H9 (cell line): Measurements from ENCODE around the gene ZNF823. TPM values are rescaled to one million over a fixed set of nuclear protein-coding genes. Genes with fewer than 3 reads are reported as not detected.

Source experiments
- DNase-seq: peaks from one replicate; pipeline ENCODE4 v3.0.0-alpha.2; 2017
- H2AFZ ChIP-seq: one replicate; pipeline ENCODE4 v1.6.1; 2013; ENCODE audit warnings: mild to moderate bottlenecking, low read length, control low read depth, moderate library complexity
- H2AK5ac ChIP-seq: 2 replicates; pipeline ENCODE4 v1.6.1; 2013; ENCODE audit warnings: low read length, control low read depth, mixed read lengths; ENCODE audit not compliant: insufficient read length
- H2BK120ac ChIP-seq: one replicate; pipeline ENCODE4 v1.6.1; 2013; ENCODE audit warnings: low read depth, mild to moderate bottlenecking, low read length, control low read depth, inconsistent platforms; ENCODE audit not compliant: poor library complexity, severe bottlenecking
- H2BK12ac ChIP-seq: 2 replicates; pipeline ENCODE4 v1.6.1; 2013; ENCODE audit warnings: low read length, control low read depth, mixed read lengths, low read depth; ENCODE audit not compliant: insufficient read length
- H2BK15ac ChIP-seq: 2 replicates; pipeline ENCODE4 v1.6.1; 2013; ENCODE audit warnings: low read depth, low read length, control low read depth
- H2BK20ac ChIP-seq: one replicate; pipeline ENCODE4 v1.6.1; 2013; ENCODE audit warnings: low read depth, mild to moderate bottlenecking, low read length, control low read depth, inconsistent platforms; ENCODE audit not compliant: poor library complexity, severe bottlenecking
- H2BK5ac ChIP-seq: 2 replicates; pipeline ENCODE4 v1.6.1; 2013; ENCODE audit warnings: low read length, control low read depth, mixed read lengths; ENCODE audit not compliant: insufficient read length
- H3K14ac ChIP-seq: 2 replicates; pipeline ENCODE4 v1.6.1; 2013; ENCODE audit warnings: low read length, control low read depth; ENCODE audit not compliant: insufficient read depth
- H3K18ac ChIP-seq: 2 replicates; pipeline ENCODE4 v1.6.1; 2013; ENCODE audit warnings: low read depth, mild to moderate bottlenecking, mixed read lengths, low read length, control low read depth; ENCODE audit not compliant: insufficient read length
- H3K23ac ChIP-seq: 2 replicates; pipeline ENCODE4 v1.6.1; 2013; ENCODE audit warnings: low read length, control low read depth, mixed read lengths, low read depth; ENCODE audit not compliant: insufficient read length
- H3K23me2 ChIP-seq: 2 replicates; pipeline ENCODE4 v1.6.1; 2013; ENCODE audit warnings: low read depth, mild to moderate bottlenecking, mixed read lengths, low read length, control low read depth; ENCODE audit not compliant: insufficient read length, poor library complexity, severe bottlenecking
- H3K27ac ChIP-seq: 2 replicates; pipeline ENCODE4 v1.5.1; 2013; ENCODE audit warnings: low read length, control low read depth, mixed read lengths, low read depth; ENCODE audit not compliant: insufficient read length
- H3K27me3 ChIP-seq: 2 replicates; pipeline ENCODE4 v1.6.1; 2013; ENCODE audit warnings: low read length, control low read depth, inconsistent platforms; ENCODE audit not compliant: insufficient read depth
- H3K4ac ChIP-seq: 2 replicates; pipeline ENCODE4 v1.6.1; 2013; ENCODE audit warnings: low read depth, mild to moderate bottlenecking, control low read depth, inconsistent platforms, low read length, moderate library complexity
- H3K4me1 ChIP-seq: 2 replicates; pipeline ENCODE4 v1.6.1; 2013; ENCODE audit warnings: low read length, control low read depth, inconsistent platforms; ENCODE audit not compliant: insufficient read depth
- H3K4me2 ChIP-seq: 2 replicates; pipeline ENCODE4 v1.6.1; 2013; ENCODE audit warnings: low read length, control low read depth, mixed read lengths; ENCODE audit not compliant: insufficient read length, insufficient read depth
- H3K56ac ChIP-seq: 2 replicates; pipeline ENCODE4 v1.6.1; 2013; ENCODE audit warnings: low read depth, mild to moderate bottlenecking, mixed read lengths, low read length, control low read depth; ENCODE audit not compliant: insufficient read length
- H3K79me1 ChIP-seq: 2 replicates; pipeline ENCODE4 v1.6.1; 2013; ENCODE audit warnings: low read depth, mild to moderate bottlenecking, moderate library complexity, low read length, control low read depth, inconsistent platforms; ENCODE audit not compliant: insufficient read depth, poor library complexity, severe bottlenecking
- H3K79me2 ChIP-seq: 2 replicates; pipeline ENCODE4 v1.6.1; 2013; ENCODE audit warnings: low read length, control low read depth, inconsistent platforms; ENCODE audit not compliant: insufficient read depth
- H3K9ac ChIP-seq: 2 replicates; pipeline ENCODE4 v1.6.1; 2013; ENCODE audit warnings: low read length, control low read depth, mixed read lengths; ENCODE audit not compliant: insufficient read length; ENCODE audit errors: extremely low read depth
- H3K9me3 ChIP-seq: one replicate; pipeline ENCODE4 v1.6.1; 2013; ENCODE audit warnings: low read depth, low read length, inconsistent platforms; ENCODE audit not compliant: control insufficient read depth
- H3T11ph ChIP-seq: one replicate; pipeline ENCODE4 v1.6.1; 2013; ENCODE audit warnings: mild to moderate bottlenecking, low read length, control low read depth, inconsistent platforms
- H4K20me1 ChIP-seq: one replicate; pipeline ENCODE4 v1.6.1; 2013; ENCODE audit not compliant: control insufficient read depth, insufficient read length, insufficient read depth
- H4K5ac ChIP-seq: 2 replicates; pipeline ENCODE4 v1.6.1; 2013; ENCODE audit warnings: low read depth, mild to moderate bottlenecking, mixed read lengths, low read length, control low read depth; ENCODE audit not compliant: insufficient read length
- H4K8ac ChIP-seq: replicated peaks from 2 replicates; pipeline ENCODE4 v1.6.1; 2013; ENCODE audit warnings: low read length, control low read depth, mixed read lengths, low read depth; ENCODE audit not compliant: insufficient read length
- H4K91ac ChIP-seq: 2 replicates; pipeline ENCODE4 v1.6.1; 2013; ENCODE audit warnings: low read depth, mild to moderate bottlenecking, moderate library complexity, mixed read lengths, low read length, control low read depth; ENCODE audit not compliant: insufficient read length
- H3K27ac Mint-ChIP-seq, 3 experiments: 2 replicates in 2 of 3; 3 replicates in 1 of 3; pipeline ENCODE4 v1.8.0; 2020 to 2021; ENCODE audit warnings: mixed read lengths in 3 of 3, mild to moderate bottlenecking in 1 of 3, moderate library complexity in 1 of 3
- H3K27me3 Mint-ChIP-seq: 2 replicates; pipeline ENCODE4 v1.8.0; 2021; ENCODE audit warnings: low read depth, mild to moderate bottlenecking, moderate library complexity, mixed read lengths
- H3K36me3 Mint-ChIP-seq, 3 experiments: 2 replicates in 2 of 3; 3 replicates in 1 of 3; pipeline ENCODE4 v1.8.0; 2020 to 2021; ENCODE audit warnings: low read depth in 3 of 3, mixed read lengths in 3 of 3; ENCODE audit not compliant: insufficient read depth in 1 of 3
- H3K4me1 Mint-ChIP-seq, 2 experiments: 2 replicates each; pipeline ENCODE4 v1.8.0; 2020; ENCODE audit warnings: mixed read lengths in 2 of 2
- H3K4me3 Mint-ChIP-seq, 2 experiments: 2 replicates in 1 of 2; 3 replicates in 1 of 2; pipeline ENCODE4 v1.8.0; 2020 to 2021; ENCODE audit warnings: mild to moderate bottlenecking in 2 of 2, mixed read lengths in 2 of 2, moderate library complexity in 1 of 2
- H3K9me3 Mint-ChIP-seq, 2 experiments: 2 replicates in 1 of 2; 3 replicates in 1 of 2; pipeline ENCODE4 v1.8.0; 2020; ENCODE audit warnings: mild to moderate bottlenecking in 2 of 2, mixed read lengths in 2 of 2, moderate library complexity in 1 of 2
- CTCF ChIP-seq: fragments of 200-600 bp; sonication (generic); conservative IDR thresholded peaks from 3 replicates; pipeline ENCODE4 v1.8.0; 2021; ENCODE audit warnings: antibody characterized with exemption, mild to moderate bottlenecking
- WGBS: extraction: QIAGEN DNeasy Blood & Tissue Kit; methylation state at CpG from one replicate; pipeline ENCODE4 v1.1.7; 2013; ENCODE audit warnings: missing lambda C conversion rate, low lambda C conversion rate, mixed read lengths; ENCODE audit not compliant: insufficient read length; ENCODE audit errors: extremely low coverage; 5-methylcytosine and 5-hydroxymethylcytosine counted together
- total RNA-seq: library from RNA; stranded (reverse); gene quantifications from 2 replicates; pipeline ENCODE4 v1.2.1, GENCODE V29; 2021

Gene ZNF823
- total RNA-seq, 1 experiment from 2014 or later = 2.5 TPM

GRCh38 chr19:11735375-11735774 lies 3.4 kb downstream of the ZNF823 start:
- Histone ChIP-seq H2AK5ac (no peak overlapping the region), H3K18ac (no peak overlapping the region), H3T11ph (no peak overlapping the region), H2BK12ac (no peak overlapping the region), H4K8ac (no peak overlapping the region), H2BK5ac (no peak overlapping the region), H3K56ac (no peak overlapping the region), H3K14ac (no peak overlapping the region), H3K27me3 (peaks cover 14% of the 10 kb centered on the region; the same call in 1 of the 2 replicates), H3K79me2 (no peaks in the 10 kb centered on the region), H3K27ac (no peak overlapping the region), H2BK120ac (no peak overlapping the region), H3K23me2 (peaks cover 11% of the 10 kb centered on the region), H2BK15ac (no peak overlapping the region), H3K23ac (no peak overlapping the region), H2AFZ (no peak overlapping the region), H2BK20ac (no peak overlapping the region), H3K4me2 (no peak overlapping the region), H3K4ac (no peak overlapping the region), H3K79me1 (no peaks in the 10 kb centered on the region), H3K9ac (no peak overlapping the region), H3K4me1 (no peaks in the 10 kb centered on the region; the same call in 1 of the 2 replicates), H4K91ac (no peak overlapping the region), H4K5ac (no peak overlapping the region), H3K9me3 (no peaks in the 10 kb centered on the region), H4K20me1 (peaks cover 2% of the 10 kb centered on the region)
- no peak overlapping the region for H3K4me3 Mint-ChIP-seq
- no peak for TF ChIP-seq CTCF
- peaks cover 16 to 19% of the 10 kb centered on the region in 2 experiments for H3K4me1 Mint-ChIP-seq
- WGBS = no CpG with 5 or more reads among the region's 1 CpG
- H3K27me3 Mint-ChIP-seq = peaks cover 65% of the 10 kb centered on the region
- H3K36me3 Mint-ChIP-seq = peaks cover 0 to 8% (median 4%) of the 10 kb centered on the region in 3 experiments; a peak in 3 of 7 replicates
- DNase-seq = no peak
- H3K27ac Mint-ChIP-seq = no peak overlapping the region
- H3K9me3 Mint-ChIP-seq = no peaks in the 10 kb centered on the region; a peak in 3 of 5 replicates
